Right ventricle myocardium inferior (tissue), 1 donor: ENCODE data around the gene DNM1. TPM values are rescaled to one million over a fixed set of nuclear protein-coding genes. Genes with fewer than 3 reads are reported as not detected.
"Not testable (repeated sequence)": the region's sequence is repeated elsewhere in the genome, so short reads cannot be mapped to it uniquely, and the experiment has no call there.

ENCODE experiments used
- ATAC-seq: fragments of 200-7000 bp; cut with Tn5 transposase; one replicate; pipeline ENCODE4 v1.9.1; 2020; ENCODE audit warnings: mild to moderate bottlenecking, moderate library complexity
- DNase-seq: peaks from one replicate; pipeline ENCODE4 v3.0.0; 2021; ENCODE audit errors: missing footprints
- intact Hi-C: fragments of 100-400 bp; cut with DNase I; formaldehyde crosslinking; loops from one replicate; pipeline ENCODE4 v1.11.0; 2022
- total RNA-seq: library from RNA; stranded (reverse); fragmentation: NEBNext Ultra II Directional; extraction: Animal tissue kit (Norgen Biotek cat#: 25700); gene quantifications from one replicate; pipeline ENCODE4 v1.2.1, GENCODE V29; 2021
- donor health status: DM: no; HTN: yes; CAD: no; lungs with severe emphysema.

The DNM1 gene
- total RNA-seq, 1 donor from 2014 or later: 6.1 TPM

DNA sequence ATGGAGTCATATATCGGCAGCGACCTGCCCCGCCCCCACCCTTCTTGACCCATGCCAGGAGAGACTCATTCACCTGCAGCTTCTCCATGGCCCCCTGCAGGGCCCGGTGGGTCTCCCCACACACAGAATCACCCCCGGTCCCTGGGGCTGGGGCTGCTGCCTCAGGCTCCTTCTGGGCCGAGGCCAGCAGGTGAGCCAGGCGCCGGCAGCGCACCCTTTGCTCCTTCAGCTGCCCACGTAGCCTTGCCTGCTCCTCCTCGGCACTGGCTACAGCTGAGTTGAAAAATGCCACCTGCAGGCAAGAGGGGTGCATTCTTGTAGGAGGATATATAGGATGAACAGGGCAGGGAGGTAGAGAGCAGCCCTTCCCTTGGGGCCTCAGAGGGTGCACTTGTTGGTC, 54.7 kb downstream of the DNM1 start:
- intact Hi-C loops: no loop called here
- no peak for DNase-seq
- no peak for ATAC-seq

DNA sequence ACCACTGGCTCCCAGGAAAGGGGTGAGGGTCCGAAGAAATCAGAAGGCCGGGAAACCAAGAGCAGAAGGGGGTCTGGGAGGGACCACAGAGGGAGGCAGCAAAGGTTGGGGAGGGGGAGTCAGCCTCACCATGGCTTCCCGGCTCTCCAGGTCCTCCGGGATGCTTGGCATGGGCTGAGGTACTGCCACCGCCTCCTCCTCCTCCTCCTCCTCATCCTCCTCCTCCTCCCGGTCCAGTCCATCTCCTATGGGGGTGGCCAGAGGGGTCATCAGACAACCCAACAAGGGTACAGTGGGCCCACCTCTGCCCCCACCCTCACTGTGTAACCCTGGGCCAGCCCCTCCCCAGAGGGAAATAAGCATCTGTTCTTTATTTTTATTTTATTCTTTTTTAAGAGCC, 55.1 kb downstream of the DNM1 start:
- DNase-seq (no peak), ATAC-seq (no peak)
- intact Hi-C loops: no loop called here

DNA sequence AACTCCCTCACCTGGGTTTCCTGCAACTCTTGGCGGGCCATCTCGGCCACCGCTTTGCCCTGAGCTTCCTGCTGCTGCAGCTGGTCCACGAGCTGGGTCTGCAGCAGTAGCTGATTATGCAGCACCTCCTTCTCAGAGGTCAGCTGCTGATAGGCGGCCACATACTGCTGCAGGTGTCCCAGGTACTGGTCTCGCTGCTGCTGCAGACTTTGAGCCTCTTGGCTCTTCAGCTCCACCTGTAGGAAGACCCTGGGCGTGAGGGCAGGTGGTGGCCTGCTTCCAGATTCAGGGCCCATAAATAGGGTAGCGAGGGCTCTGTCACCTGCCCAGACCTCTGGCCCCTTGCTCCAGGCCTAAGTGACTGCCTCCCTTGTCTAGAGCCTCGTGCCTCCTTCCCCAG, 56.0 kb downstream of the DNM1 start:
- intact Hi-C loops: no loop called here
- ATAC-seq (no peak), DNase-seq (no peak)

DNA sequence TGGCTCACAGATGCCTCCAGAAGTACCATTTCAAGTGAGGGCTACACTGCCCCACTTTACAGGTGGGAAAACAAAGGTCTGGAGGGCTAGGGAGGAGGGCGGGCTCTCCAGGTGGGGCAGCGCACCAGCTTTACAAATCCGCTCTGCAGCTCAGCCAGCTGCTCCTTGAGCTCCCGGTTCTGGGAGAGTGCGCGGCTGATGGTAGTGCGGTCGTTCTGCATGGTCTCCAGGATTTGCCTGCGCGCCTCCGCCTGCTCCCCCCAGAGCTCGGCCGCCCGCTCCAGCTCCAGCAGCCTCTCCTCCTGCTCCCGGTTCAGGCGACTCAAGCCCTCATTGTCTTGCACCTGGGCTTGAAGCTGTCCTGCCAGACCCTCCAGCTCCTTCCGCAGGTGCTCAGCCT, 57.2 kb downstream of the DNM1 start:
- intact Hi-C loops: no loop called here
- no peak for DNase-seq

DNA sequence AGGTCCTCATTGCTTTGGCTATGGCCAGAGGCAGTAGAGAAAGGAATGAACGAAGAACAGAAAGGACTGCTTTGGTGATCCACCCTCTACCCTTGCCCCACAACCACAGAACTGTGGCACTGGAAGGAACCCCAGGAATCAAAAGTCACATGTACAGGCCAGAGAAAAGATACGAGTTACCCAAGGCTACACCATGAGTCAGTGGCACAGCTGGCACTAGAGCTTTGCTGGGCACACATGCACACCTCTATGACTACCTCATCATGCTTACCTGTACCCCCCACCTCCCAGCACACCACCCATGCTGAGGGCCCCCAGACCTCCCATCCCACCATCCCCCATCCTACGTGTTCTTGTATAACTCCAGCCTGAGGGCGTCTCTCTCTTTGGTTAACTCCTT, 59.5 kb downstream of the DNM1 start:
- intact Hi-C loops: no loop called here
- DNase-seq (no peak), ATAC-seq (no peak)

More for the DNA sequence above, 57.2 kb downstream of the DNM1 start:
- no peak for ATAC-seq

DNA sequence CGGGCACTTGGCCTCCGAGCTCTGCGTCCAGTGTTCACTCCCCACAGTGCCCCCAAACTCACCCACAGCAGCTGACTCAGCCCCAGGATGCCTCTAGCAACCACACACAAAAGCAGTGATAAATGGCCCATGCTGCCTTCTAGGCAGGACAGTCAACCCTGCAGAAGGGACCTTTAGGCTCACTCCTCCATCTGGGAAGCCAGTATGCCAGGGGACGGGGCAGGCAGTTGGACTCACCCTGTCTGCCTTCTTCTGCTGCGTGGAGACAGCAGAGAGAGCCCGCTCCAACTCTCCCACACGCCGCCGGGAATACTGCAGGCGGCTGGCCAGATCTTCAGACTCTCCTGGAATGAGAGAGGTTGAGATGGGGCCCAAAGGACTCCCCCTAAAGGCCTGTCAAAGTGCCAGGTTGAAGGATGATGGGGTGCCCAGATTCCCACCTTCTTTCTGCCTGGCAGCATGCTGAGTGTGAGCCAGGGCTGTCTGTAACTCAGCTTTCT, 62.2 kb downstream of the DNM1 start:
- ATAC-seq: no peak
- no peak for DNase-seq
- intact Hi-C loops: no loop called here

DNA sequence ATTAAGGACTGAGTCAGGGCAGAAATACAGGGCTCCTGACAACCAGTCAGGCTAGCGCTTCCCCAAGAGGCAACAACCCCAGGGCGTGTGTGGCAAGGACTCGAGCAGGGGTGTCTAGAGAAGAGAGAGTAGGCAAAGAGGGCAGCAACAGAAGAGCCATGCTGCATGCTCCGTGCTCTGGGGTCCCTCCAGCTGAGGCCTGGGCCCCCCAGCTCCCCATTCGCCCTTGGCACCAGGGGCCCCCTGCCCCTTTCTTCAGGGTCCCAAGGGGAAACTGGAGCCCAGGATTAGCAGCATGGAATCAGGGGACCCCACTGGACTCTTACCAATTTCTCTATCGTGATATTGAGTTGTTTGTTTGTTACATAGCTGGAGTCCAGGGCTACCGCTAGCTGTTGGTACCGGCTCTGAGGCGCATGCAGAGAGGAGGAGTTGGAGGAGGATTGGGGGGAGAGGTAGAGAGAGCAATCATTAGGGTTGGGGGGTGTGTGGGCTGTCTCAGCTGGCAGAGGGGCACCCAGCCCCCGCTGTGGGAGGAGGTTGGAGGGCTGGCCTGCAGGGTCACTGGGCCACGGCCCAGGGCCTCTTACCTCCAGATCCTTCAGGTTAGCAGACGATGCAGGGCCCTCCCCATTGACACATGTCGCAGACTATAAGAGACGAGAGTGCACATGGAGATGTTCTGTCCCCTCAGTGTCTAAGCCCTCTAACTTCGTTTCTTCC, 63.9 kb downstream of the DNM1 start:
- DNase-seq: no peak
- intact Hi-C loops: no loop called here
- ATAC-seq: no peak

DNA sequence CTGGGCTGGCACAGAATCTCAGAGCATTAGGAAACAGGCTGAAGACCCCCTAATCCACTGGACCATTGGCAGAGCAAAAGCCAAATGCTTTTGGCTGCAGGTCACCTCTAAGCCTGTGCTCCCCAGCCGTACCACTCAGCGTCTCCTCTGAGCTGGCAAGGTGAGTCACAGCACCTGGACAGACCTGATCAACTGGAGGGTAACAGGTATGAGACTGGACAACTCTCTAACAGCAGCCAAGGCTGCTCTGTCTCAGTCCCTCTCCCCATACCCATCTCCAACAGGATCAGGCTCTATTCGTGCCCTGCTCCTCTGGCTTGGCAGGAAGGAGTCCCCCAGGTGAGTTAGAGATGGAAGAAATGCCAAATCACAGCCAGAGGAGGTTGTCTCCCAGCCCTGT, 67.9 kb downstream of the DNM1 start:
- intact Hi-C loops: no loop called here
- ATAC-seq (no peak), DNase-seq (no peak)

DNA sequence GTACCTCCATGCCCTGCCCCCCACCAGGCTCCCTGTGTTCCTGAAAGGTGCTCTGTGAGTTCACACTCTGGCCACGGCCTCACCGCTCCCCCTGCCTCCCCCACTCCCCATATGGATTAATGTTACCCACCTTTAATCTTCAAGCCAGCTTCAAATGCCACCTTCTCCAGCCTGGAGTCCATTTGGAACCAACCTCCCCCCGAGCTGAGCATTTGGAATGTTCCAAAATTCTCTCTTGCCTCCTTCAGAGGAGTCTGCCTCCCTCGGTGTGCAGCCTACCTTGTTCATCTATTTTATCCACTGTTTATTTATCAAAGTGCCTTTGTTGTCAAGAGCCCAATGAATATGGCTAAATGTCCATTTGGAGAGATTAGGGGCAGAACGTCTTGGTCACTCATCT, 68.3 kb downstream of the DNM1 start:
- DNase-seq (no peak), ATAC-seq (no peak)
- intact Hi-C loops: no loop called here

DNA sequence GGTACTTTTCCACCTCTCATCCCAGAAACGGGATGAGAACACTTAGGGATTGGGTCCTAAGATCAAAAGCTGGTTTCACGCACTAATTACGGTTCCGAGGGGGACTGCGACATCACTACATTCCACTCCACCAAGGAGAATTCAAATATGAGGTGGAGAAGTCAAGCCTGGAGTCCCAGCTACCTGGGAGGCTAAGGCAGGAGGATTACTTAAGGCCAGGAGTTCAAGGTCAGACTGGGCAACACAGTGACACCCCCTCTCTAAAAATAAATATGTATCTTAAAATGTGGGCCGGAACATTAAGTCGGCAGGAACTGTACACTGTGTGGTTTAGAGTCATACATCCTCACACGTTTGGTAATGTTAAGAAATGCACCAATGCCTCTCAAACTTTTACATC, 71.1 kb downstream of the DNM1 start:
- no peak for ATAC-seq
- intact Hi-C loops: no loop called here
- no peak for DNase-seq

DNA sequence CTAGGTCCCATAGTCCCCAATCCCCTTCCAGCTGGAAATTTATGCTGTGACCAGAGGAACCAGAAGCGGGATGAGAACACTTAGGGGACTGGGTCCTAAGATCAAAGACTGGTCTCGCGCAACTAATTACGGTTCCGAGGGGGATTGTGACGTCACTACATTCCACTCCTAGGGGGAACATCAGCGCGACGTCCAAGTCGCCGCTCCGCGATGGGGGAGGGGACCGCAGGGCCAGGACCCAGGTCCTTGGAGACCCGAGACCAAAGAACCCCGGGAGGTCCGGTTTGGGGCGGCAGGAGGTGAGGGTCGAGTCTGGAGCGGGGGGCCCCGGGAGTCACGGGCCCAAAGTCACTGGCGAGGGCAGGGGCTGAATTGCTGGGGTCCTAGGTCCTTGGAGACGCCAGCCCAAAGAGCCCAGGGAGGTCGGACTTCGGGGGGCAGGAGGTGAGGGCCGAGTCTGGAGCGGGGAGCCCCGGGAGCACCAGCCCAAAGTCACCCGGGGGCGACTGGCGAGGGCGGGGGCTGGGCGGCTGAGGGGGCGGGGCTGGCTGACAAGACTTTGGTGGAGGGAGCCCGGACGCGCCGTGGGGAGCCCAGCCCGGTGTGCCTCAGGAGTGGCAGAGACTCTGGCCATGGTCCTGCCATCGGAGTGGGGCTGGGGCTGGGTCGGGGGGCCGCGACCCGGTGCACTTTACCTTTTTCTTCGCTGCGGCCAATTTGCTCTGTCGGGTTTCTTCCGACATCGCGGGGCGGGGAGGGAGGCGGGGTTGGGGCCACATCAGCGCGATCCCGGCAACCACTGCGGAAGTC, 72.2 kb downstream of the DNM1 start, which contains the start of gene GOLGA2:
TSS of gene GOLGA2 (minus strand) at position 810 of the 810 bp plus-strand sequence. CDS start at position 779, 31 bp downstream.
- intact Hi-C loops: loop anchor here (5.0 kb wide), 2 partner anchors 47 to 73 kb away; partner anchors contain the start of genes COQ4, DNM1 and TRUB2
- no peak for DNase-seq

DNA sequence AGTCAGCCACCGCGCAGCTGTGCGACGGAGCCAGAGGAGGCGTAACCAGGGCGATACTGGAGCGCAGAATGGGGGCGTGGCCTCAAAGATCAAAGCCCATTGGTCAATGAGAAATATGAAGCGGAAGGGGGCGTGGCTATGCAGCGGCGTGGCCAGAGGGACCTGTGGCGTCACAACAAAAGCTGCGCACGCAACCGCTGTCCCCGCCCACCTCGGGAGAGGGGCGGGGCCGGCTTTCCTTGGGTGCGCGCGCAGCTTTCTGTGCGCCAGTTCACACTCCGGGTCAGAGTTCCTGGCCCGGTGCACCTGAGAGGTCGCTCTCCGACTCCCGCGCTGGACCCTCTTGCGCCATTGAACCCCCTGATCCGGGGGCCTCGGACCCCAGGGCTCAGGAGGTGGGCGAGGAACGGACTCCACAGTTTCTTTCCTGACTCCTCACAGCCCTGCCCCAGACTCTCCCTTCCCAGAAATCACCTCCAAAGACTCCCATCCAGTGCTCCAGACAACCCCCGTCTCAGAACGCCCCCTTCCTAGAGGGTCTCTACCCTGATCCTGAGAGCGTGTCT, 72.9 kb downstream of the DNM1 start, which contains the start of gene SWI5:
TSS of gene SWI5 (plus strand) at position 269 of the 566 bp plus-strand sequence.
- ATAC-seq (peak; percentile 98), DNase-seq (peak; percentile 100)
- intact Hi-C loops: loop anchor here (5.0 kb wide), 2 partner anchors 46 to 74 kb away; partner anchors contain the start of genes COQ4, DNM1 and TRUB2

More for the DNA sequence above, 72.2 kb downstream of the DNM1 start, which contains the start of gene GOLGA2:
- peak; percentile 59 for ATAC-seq

DNA sequence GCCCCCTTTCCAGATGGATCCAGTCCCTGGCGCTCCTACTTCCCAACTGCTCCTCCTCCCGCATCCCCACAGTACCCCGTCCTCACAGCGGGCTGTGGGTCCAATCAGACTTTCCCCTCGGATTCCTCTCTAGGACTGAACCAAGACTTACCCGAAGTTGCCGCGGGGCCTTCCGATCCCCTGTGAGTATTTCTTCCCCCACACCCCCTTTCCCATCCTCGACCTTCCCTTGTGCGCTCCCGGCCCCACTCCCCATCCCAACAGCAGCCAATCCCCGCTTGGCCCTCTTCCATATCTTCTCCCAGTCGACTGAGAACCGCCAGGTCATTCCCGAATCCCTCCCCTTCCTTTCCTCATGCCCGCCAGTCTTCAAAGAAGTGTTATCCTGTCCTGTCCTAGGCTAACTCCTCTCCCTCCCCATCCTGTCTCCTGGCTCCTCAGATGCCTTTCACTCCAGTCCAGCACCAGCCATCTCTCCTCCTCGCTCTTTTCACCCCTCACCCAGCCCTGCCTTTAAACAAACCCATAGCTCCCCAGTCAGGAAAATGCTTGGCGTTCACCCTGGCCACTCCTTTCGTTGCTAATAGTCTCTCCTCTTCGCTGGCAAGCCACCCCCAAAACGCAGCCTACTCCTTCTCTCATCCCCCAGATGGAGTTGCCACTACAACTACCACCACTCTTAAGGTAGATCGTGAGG, 73.5 kb downstream of the DNM1 start:
- DNase-seq (no peak), ATAC-seq (no peak)
- intact Hi-C loops: loop anchor here (5.0 kb wide), 2 partner anchors 46 to 74 kb away; partner anchors contain the start of genes COQ4, DNM1 and TRUB2

DNA sequence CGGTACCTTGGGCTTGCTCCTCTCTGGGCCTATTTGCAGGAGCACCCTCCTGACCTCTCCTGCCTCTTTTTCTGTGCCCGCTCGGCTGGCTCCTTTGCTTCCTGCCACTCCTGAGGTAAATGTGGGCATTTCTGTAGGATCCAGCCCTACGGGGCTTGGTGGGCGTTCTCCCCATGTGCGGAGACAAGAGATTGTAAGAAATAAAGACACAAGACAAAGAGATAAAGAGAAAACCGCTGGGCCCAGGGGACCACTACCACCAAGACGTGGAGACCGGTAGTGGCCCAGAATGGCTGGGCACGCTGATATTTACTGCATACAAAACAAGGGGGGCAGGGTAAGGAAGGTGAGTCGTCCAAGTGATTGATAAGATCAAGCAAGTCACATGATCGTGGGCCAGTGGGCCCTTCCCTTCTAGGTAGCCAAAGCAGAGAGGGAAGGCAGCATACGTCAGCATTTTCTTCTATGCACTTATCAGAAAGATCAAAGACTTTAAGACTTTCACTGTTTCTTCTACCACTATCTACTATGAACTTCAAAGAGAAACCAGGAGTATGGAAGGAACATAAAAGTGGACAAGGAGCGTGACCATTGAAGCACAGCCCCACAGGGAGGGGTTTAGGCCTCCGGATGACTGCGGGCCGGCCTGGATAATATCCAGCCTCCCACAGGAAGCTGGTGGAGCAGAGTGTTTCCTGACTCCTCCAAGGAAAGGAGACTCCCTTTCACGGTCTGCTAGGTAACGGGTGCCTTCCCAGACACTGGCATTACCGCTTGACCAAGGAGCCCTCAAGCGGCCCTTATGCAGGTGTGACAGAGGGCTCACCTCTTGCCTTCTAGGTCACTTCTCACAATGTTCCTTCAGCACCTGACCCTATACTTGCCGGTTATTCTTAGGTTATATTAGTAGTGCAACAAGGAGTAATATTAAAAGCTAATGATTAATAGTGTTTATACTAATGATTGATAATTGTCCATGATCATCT, 76.2 kb downstream of the DNM1 start:
- DNase-seq, ATAC-seq: not testable (repeated sequence)
- intact Hi-C loops: loop anchor here (5.0 kb wide), 2 partner anchors 43 to 77 kb away; partner anchors contain the start of genes COQ4, DNM1 and TRUB2

DNA sequence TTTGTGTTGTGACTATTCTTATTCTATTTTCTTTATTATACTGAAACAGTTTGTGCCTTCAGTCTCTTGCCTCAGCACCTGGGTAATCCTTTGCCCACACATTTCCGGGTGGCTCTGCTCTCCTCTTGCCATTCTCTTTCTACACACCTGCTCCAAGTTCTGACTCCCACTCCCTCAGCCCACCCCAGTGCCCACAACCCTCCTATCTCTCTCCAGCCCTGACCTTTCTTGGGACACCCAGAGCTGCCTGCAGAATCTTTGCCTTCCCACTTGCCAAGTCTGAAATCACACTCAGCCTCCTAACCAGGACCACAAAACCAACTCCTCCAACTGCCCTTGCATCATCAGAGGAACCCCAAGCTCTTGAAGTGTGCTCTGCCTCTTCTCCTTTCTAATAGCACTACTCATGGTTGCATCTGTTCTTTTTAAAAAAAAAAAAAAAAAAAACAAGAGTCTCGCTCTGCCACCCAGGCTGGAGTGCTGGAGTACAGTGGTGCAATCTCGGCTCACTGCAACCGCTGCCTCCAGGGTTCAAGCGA, 77.0 kb downstream of the DNM1 start:
- ATAC-seq: no peak
- intact Hi-C loops: no loop called here

DNA sequence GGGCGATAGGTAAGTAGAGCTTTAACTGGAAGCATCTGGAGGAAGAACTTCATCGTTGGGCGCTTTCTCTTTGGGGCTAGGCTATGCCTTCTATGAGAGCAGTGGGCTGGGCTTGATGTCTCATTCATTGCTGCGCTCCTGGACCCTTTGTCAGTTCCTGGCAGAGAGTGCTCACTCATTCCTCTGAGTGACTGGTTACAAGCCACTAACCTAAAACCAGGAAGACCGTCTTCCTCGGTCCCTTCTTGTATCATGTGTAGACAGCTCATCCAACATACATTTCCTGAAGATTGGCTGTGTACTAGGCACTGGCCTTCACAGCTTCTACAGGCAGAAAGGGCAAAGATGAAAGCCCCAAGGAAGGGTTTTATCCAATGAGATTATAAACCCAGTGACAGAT, 79.3 kb downstream of the DNM1 start:
- no peak for DNase-seq
- ATAC-seq: no peak
- intact Hi-C loops: no loop called here

More for the DNA sequence above, 77.0 kb downstream of the DNM1 start:
- DNase-seq: no peak
